GM12878 (cell line): ENCODE measurements around the gene EBPL. TPM values are rescaled to one million over a fixed set of nuclear protein-coding genes. Genes with fewer than 3 reads are reported as not detected.

Experiments used
- ATAC-seq: fragments of 200-7000 bp; cut with Tn5 transposase; 3 replicates; pipeline ENCODE4 v1.9.1; 2020; ENCODE audit warnings: mild to moderate bottlenecking, moderate library complexity
- BruUV-seq: library from RNA; stranded (reverse); fragments of 400-500 nt; replicated peaks from 2 replicates; lab custom pipeline; 2021; lab: Mats Ljungman, UMichigan
- CTCF ChIA-PET: fragments of 300-600 bp; sonication (Branson Sonifier 250); formaldehyde crosslinking; extraction: SDS; loops from one replicate; lab custom pipeline; 2021; ENCODE audit warnings: inconsistent platforms; lab: Yijun Ruan, JAX
- POLR2A ChIA-PET: fragments of 350-600 bp; formaldehyde crosslinking; extraction: SDS; loops from one replicate; lab custom pipeline; 2021; ENCODE audit warnings: inconsistent platforms; lab: Charles Lee
- RAD21 ChIA-PET: fragments of 300-600 bp; sonication (Branson Sonifier 250); formaldehyde crosslinking; loops from one replicate; lab custom pipeline; 2023; ENCODE audit warnings: antibody characterized with exemption; ENCODE audit not compliant: unreplicated experiment; lab: Charles Lee
- SMC1A ChIA-PET: fragments of 300-600 bp; sonication (Branson Sonifier 250); formaldehyde crosslinking; loops from one replicate; lab custom pipeline; 2023; ENCODE audit not compliant: unreplicated experiment, uncharacterized antibody; lab: Charles Lee
- DNase-seq: peaks from one replicate; pipeline ENCODE4 v3.0.0-alpha.2; 2011; ENCODE audit warnings: low read depth, low spot score
- FAIRE-seq: peaks from 3 replicates; lab custom pipeline; 2011; peaks lifted over from hg19 to GRCh38; lab: Jason Lieb, UNC
- H2AFZ ChIP-seq: 2 replicates; pipeline ENCODE4 v1.6.0; 2011; ENCODE audit warnings: low read depth, low read length, control low read depth; ENCODE audit not compliant: control insufficient read depth
- H3K27ac ChIP-seq: 2 replicates; pipeline ENCODE4 v1.5.1; 2011; ENCODE audit warnings: control low read depth; ENCODE audit not compliant: control insufficient read depth, insufficient read depth
- H3K27me3 ChIP-seq, 2 experiments: replicated peaks in 1 of 2; 2 replicates each; pipeline versions ENCODE4 v1.6.0 to v1.6.1; 2011; ENCODE audit warnings: low read length in 1 of 2; ENCODE audit not compliant: control insufficient read depth in 2 of 2, insufficient read depth in 2 of 2
- H3K36me3 ChIP-seq, 2 experiments: 2 replicates each; pipeline ENCODE4 v1.5.1; 2011; ENCODE audit warnings: low read length in 1 of 2; ENCODE audit not compliant: control insufficient read depth in 2 of 2, insufficient read depth in 2 of 2
- H3K4me1 ChIP-seq: 2 replicates; pipeline ENCODE4 v1.6.1; 2011; ENCODE audit warnings: mild to moderate bottlenecking, low read length, moderate library complexity, mixed read lengths; ENCODE audit not compliant: control insufficient read depth, insufficient read depth
- H3K4me2 ChIP-seq: 2 replicates; pipeline ENCODE4 v1.6.0; 2011; ENCODE audit warnings: control low read depth; ENCODE audit not compliant: control insufficient read depth, insufficient read depth
- H3K4me3 ChIP-seq: fragments of 200-600 bp; sonication (generic); 2 replicates; pipeline ENCODE4 v1.5.1; 2016
- H3K79me2 ChIP-seq: 2 replicates; pipeline ENCODE4 v1.6.0; 2011; ENCODE audit warnings: low read length; ENCODE audit not compliant: control insufficient read depth, insufficient read depth
- H3K9ac ChIP-seq: 2 replicates; pipeline ENCODE4 v1.8.0; 2011; ENCODE audit warnings: low read length, control low read depth, mixed read lengths; ENCODE audit not compliant: control insufficient read depth, insufficient read depth
- H3K9me3 ChIP-seq: replicated peaks from 3 replicates; pipeline ENCODE4 v1.5.1; 2011; ENCODE audit warnings: mild to moderate bottlenecking, low read length; ENCODE audit not compliant: control insufficient read depth, insufficient read depth
- H4K20me1 ChIP-seq: 2 replicates; pipeline ENCODE4 v1.6.0; 2011; ENCODE audit not compliant: control insufficient read depth, insufficient read depth
- ELK1 ChIP-seq: IDR thresholded peaks from 2 replicates; pipeline ENCODE4 v1.6.1; 2012; ENCODE audit warnings: low read depth, low read length, improper control_type of control experiment
- ETV6 ChIP-seq, 2 experiments: fragments of 450-650 bp in 1 of 2; IDR thresholded peaks in 1 of 2; conservative IDR thresholded peaks in 1 of 2; 2 replicates each; pipeline ENCODE4 v1.6.1; 2014; ENCODE audit warnings: antibody characterized with exemption in 1 of 2, borderline replicate concordance in 1 of 2, low read depth in 1 of 2, mild to moderate bottlenecking in 1 of 2, moderate library complexity in 1 of 2
- MAX ChIP-seq: IDR thresholded peaks from 2 replicates; pipeline ENCODE4 v1.6.1; 2012; ENCODE audit warnings: low read depth, low read length, improper control_type of control experiment
- NR2C1 ChIP-seq: fragments of 450-650 bp; IDR thresholded peaks from 2 replicates; pipeline ENCODE4 v1.6.1; 2017; ENCODE audit warnings: antibody characterized with exemption, mild to moderate bottlenecking, moderate library complexity
- NR2C2 ChIP-seq: IDR thresholded peaks from 2 replicates; pipeline ENCODE4 v1.6.1; 2011; ENCODE audit warnings: borderline replicate concordance, low read depth; ENCODE audit not compliant: control insufficient read depth, insufficient read length
- NR2F1 ChIP-seq: fragments of 450-650 bp; conservative IDR thresholded peaks from 2 replicates; pipeline ENCODE4 v1.6.1; 2017; ENCODE audit warnings: mild to moderate bottlenecking
- RAD51 ChIP-seq: fragments of 450-650 bp; IDR thresholded peaks from 2 replicates; pipeline ENCODE4 v1.6.1; 2016; ENCODE audit warnings: moderate library complexity, mild to moderate bottlenecking, inconsistent platforms
- SIX5 ChIP-seq: IDR thresholded peaks from 2 replicates; pipeline ENCODE4 v1.6.1; 2011; ENCODE audit warnings: mild to moderate bottlenecking, low read depth, low read length, moderate library complexity; ENCODE audit not compliant: severe bottlenecking
- TBL1XR1 ChIP-seq: IDR thresholded peaks from 2 replicates; pipeline ENCODE4 v1.6.1; 2012; ENCODE audit warnings: low read depth, low read length, improper control_type of control experiment
- ZSCAN29 ChIP-seq: fragments of 450-650 bp; IDR thresholded peaks from 2 replicates; pipeline ENCODE4 v1.6.1; 2017; ENCODE audit warnings: mild to moderate bottlenecking, moderate library complexity
- WGBS: methylation state at CpG from one replicate; pipeline ENCODE4 v1.1.6; 2016; ENCODE audit warnings: low lambda C conversion rate; ENCODE audit not compliant: insufficient replicate concordance, insufficient coverage; ENCODE audit errors: missing lambda C conversion rate; 5-methylcytosine and 5-hydroxymethylcytosine counted together
- in situ Hi-C: fragments of 300-500 bp; cut with MboI; formaldehyde crosslinking; loops from 9 replicates; pipeline ENCODE4 v1.14.3; 2018; ENCODE audit warnings: mixed read lengths
- intact Hi-C: fragments of 100-400 bp; cut with micrococcal nuclease; formaldehyde crosslinking; loops from one replicate; pipeline ENCODE4 v1.14.2; 2022; ENCODE audit not compliant: unreplicated experiment
- polyA plus RNA-seq, 11 experiments: library from polyadenylated mRNA; depleted of rRNA in 4 of 11; unstranded in 6 of 11; stranded (reverse) in 5 of 11; fragments of >200 nt; fragmentation: Nextera tagmentation in 4 of 11; fragmentation: Illumina TruSeq in 1 of 11; extraction: Ambion mirVana in 4 of 11; extraction: Trizol in 1 of 11; gene quantifications; 1 replicate in 1 of 11; 2 replicates in 10 of 11; pipeline versions ENCODE4 v1.2.1 to v1.2.3, GENCODE V29; 2011 to 2016; ENCODE audit warnings: inconsistent platforms in 2 of 11, missing spikeins in 2 of 11, low read depth in 1 of 11
- total RNA-seq, 4 experiments: library from RNA; depleted of rRNA in 3 of 4; stranded (reverse); fragments of >200 nt in 3 of 4; fragmentation: Illumina TruSeq in 1 of 4; extraction: Trizol in 1 of 4; gene quantifications; 2 replicates each; pipeline versions ENCODE4 v1.2.1 to v1.2.3, GENCODE V29; 2013 to 2021
- TF ChIP-seq, protein P1 (sequence below): IDR thresholded peaks from 2 replicates; pipeline ENCODE4 v1.6.1; 2011; ENCODE audit warnings: low read depth, low read length, improper control_type of control experiment, borderline replicate concordance

EBPL gene
- total and polyA plus RNA-seq, 10 of the 15 experiments (the other 5 are each of a cell fraction or from before 2014, with no cell fraction given), result 6.2 to 72.8 (median 43.5) TPM

- intact Hi-C loops, result no loop called here
- Histone ChIP-seq H3K27me3 (no peaks in the 10 kb centered on the region), H3K9ac (no peak overlapping the region), H3K4me2 (no peak overlapping the region), H3K79me2 (no peaks in the 10 kb centered on the region), H2AFZ (no peak overlapping the region), H3K27ac (no peak overlapping the region), H3K9me3 (no peaks in the 10 kb centered on the region), H3K4me3 (no peak overlapping the region), H3K4me1 (no peaks in the 10 kb centered on the region), H4K20me1 (no peaks in the 10 kb centered on the region), H3K36me3 (peaks cover 0 to 5% of the 10 kb centered on the region in 2 experiments; a peak in 3 of 4 replicates)
- DNase-seq (no peak), ATAC-seq (no peak), FAIRE-seq (no peak)
- WGBS, result 100% methylated on average over 2 of the region's 2 CpGs
- ChIA-PET POLR2A (no interaction called here), RAD21 (no interaction called here), SMC1A (interaction anchor here (0.6 to 1.5 kb wide), 2 partner anchors 13 to 490 kb away, joined by 4 to 5 read pairs; no protein-coding TSS in a partner anchor), CTCF (no interaction called here)
- TF ChIP-seq ELK1 (no peak), MAX (no peak), RAD51 (no peak), TBL1XR1 (no peak), ETV6 (conservative IDR thresholded peaks at IDR 0.05 in 1 of 2, IDR thresholded peaks at IDR 0.05 in 1 of 2; ENCODE audit: borderline replicate concordance in 1 of 2, low read depth in 1 of 2) (no peak), NR2C1 (no peak), NR2C2 (no peak), ZSCAN29 (no peak), NR2F1 (no peak), SIX5 (no peak)
- TF ChIP-seq, protein P1, sequence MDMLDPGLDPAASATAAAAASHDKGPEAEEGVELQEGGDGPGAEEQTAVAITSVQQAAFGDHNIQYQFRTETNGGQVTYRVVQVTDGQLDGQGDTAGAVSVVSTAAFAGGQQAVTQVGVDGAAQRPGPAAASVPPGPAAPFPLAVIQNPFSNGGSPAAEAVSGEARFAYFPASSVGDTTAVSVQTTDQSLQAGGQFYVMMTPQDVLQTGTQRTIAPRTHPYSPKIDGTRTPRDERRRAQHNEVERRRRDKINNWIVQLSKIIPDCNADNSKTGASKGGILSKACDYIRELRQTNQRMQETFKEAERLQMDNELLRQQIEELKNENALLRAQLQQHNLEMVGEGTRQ, result no peak
- BruUV-seq, result TSS peak; percentile 41
- in situ Hi-C loops, result no loop called here
Observed at GRCh38 chr13:49740870-49741269, 49.6 kb upstream of the EBPL start.
